Stimulated activated naive CD4-positive, alpha-beta T cell (primary cell): ENCODE measurements around the gene NPAS3.

ENCODE experiments used
- DNase-seq, 6 experiments: peaks; one replicate each; lab custom pipeline; 2025; lab: John Stamatoyannopoulos, UW

The NPAS3 gene

DNA sequence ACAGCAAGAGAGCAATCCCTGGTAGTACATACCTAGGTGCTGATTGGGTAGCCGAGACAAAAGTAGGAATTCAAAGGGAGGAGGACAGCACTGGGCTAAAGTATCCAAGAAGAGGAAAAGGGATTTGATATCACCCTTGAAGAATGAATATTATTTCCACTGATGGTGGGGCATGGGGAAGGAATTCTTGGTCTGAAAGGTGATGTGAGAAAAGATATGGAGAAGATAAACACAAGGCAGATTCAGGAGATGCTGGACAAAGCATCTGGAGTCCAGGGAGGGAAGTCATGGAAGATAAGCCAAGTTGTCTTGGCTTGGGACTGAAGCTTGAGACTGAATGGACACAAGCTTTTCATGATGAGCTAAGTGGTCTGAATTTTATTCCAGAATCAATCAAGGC is 818.2 kb downstream of the NPAS3 start:
- no peak for DNase-seq

DNA sequence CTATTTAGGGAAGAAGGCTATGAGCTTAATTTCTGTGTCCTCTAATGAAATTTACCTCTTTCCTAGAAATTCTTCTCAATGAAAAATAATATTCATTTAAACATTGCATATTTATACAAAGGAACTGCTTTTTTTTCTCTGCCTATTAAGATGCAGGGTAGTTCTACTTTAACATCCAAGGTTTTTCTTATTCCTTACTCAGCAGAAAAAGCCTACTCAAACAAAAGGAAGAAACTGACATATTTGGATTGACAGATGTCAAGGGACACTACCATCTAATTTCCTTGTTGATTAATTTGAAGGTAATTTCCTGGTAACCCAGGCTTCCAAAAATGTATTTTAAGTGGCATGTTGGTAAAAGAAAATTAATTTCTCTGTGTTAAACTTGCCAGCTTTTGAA is 819.9 kb downstream of the NPAS3 start:
- no peak for DNase-seq

DNA sequence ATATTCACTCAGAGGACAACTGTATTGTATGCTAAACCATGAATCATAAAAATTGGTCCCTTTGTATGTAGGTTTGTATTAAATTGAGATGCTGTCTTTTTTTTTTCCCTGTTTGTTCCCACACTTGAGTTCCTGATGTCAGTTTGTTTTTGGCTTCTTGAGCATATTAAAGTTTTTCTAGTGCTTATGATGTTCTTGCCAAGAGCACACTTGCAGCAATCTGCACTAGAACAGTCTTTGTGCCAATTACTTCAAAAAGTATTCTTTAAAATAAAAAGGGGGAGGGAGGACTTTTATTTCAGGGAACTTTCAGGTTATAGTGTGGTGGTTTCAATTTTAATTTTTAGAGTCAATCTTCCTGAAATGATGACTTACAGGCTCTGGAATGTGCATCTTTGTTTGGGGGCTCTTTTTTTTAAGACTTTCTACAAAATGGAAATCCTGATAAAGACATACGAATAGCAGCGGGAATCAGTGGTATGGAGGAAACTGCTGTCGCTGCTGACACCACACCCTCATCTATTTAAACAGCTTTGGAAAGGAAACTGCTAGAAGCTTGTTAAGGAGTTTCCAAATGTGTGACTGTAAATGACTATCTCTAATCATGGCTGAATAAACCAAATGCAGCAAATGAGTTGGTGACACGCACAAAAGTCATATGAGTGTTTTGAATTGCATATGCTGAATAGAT is 823.6 kb downstream of the NPAS3 start:
- DNase-seq: no peak

DNA sequence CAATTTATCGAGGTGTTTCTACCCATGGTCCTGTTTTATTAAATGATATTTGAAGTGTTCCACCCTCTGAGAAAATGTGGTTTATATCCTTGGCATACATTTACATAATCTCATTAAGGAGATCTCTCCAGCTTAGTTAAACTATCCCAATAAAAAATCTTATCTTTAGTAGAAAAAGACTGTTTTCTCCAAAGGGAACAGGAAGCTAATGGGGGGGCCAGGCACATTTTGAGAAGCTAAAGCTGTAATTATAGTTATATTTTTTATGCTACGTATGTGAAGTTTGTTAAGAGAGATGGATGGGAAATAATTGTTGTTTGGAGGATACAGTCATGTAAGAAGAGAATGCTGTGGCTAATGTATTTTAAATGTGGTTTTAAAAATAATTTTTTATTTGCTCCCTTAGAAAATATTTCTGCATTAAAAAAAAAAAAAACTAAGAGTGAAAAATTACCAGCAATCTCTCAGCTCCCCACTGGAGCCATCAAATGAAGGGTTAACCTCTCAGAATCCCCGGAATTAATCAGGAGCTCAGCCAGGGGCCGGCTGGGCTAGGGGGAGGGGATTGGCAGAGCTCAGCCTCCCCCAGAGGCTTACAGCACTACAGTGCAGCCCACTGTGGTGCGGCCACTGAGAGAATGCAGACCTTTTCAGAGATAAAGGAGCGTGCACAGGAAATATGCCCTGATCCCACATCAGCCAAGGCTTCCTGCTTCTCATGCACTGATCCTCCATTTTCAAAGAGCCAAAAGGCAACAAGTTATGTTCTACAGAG is 826.4 kb downstream of the NPAS3 start:
- DNase-seq: no peak

DNA sequence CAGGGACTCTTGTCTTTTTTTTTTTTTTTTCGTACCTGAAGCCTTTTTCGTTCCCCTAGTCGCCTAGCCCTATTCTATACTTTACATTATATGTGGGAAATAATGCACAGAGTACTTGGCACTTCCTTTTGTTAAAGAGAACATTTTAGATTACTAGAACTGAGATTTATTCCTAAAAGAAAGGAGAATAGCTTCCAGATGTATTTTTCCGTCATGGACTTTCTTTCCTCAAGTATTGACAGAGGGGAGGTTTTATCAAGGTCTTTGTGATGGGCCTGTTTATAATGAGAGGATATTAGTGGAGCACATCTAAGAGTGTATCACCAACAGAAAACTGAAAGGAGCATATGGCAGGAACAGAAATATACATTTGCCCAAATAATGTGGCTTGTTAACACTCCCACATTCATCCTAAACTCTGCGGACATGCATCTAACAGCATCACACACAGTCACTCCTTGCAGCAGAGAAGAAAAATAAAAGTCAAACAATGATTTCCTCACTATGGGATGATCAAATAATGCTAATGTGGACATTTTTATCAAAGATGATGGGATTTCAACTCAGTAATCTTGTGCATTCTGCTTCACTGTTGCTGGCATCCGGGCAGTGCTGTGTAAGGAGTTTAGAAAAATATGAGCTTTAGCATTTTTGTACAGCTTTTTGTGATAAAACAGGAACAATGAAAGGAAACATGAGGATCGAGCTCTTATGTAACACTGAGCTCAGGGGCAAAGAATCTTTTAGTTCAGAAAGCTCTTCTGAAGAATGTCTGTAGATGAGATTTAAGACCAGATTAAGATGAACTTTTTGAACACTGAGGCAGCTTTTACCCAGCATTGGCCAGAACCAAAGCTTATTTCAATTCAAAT is 829.1 kb downstream of the NPAS3 start:
- DNase-seq: no peak

DNA sequence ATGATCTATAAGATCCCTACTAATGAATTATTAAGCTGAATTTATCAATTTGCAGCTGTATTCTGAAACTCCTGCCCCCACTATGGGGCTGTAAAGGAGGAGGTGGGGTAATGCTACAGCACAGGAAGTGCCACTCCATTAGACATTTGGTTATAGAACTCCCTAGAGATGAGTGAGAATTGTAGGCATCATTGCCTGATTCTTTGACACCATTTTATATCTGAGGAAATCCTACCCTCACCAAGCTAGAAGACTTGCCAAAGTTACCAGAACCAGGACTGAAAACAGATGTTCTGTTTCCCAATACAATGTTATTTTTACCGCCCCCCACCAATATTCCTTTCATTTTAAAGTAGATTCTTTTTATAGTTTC is 829.8 kb downstream of the NPAS3 start:
- DNase-seq: no peak

DNA sequence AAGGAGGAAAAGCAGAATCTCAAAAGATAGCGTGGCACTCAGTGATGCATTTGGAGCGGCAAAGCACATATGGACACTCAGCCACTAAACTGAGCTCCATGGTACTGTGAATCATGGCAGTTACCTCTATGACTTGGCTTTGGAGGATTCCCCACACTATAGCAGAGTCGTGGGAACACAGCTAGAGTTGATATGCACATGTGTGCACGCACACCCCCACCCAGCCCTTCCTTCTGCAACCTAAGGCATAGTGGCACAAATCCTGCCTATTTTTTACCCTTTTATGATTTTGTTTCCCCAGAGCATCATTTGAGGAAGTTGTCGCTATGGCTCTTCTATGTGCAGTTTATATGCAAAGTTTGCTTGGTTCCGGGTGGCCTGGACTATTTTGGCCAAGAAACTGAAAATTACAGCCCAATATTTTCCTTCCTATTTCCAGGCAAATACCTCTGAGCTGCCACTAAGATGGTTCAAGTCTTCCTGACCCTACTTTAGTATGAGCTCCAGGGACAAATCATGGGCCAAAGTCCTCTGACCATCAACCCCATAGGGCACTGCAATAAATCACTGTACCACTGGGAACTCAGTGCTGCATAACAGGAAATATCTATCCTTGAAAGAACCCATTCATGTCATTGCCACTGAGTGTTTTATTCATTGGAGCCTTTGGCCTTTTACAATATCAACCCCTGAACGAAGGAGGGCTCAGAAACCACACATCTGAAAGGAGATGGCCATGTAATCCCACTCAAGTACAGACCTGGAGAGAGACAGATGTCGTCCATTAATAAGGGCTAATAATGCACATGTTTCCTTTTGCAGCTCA is 834.7 kb downstream of the NPAS3 start:
- no peak for DNase-seq

DNA sequence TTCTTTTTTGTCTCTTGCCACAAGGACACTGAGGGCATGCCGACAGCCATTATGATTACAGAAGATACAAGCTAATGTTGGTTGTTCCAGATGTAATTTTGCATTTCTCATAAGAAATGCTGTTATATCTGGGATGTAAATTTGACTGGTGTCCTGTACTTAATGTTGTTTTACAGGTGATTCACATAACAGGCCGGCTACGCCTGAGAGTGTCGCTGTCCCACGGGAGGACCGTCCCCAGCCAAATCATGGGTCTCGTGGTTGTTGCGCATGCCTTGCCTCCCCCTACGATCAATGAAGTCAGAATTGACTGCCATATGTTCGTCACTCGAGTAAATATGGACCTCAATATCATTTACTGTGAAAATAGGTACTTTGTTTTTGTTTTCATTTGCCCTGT is 835.5 kb downstream of the NPAS3 start:
- DNase-seq: no peak

DNA sequence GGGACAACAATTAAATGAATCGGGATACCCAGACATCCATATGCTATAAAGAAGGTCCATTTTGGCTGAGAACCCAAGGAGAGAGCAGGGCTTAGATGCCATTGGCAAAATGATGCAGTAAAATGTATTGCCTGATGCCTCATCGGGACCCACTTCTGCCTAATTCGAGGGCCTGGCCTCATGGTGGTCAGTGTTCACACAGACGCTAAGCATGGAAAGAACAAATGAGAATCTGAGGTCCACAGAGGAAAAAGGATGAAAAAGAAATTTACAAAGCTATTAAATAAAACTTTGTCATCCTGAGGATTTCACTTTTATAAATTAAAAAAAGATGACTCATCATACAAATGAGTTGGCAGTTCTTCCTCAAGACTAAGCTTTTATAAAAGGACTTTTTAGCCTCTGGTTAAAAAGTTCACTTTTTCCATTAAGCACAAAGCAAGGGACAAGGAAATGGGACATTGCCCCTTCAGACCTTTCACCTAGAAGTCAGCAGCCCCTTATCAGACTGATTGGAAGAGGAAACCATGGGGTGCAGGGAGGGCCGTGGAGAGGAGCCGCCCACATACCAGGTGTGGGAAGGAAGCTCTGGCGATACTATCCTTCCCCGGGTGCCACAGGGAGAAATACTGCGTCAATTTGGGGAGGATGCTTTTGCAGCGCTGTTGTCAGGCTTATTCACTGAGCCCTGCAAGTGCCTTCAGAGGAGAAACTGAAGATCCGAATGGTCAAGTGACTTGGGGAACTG is 836.2 kb downstream of the NPAS3 start:
- no peak for DNase-seq

DNA sequence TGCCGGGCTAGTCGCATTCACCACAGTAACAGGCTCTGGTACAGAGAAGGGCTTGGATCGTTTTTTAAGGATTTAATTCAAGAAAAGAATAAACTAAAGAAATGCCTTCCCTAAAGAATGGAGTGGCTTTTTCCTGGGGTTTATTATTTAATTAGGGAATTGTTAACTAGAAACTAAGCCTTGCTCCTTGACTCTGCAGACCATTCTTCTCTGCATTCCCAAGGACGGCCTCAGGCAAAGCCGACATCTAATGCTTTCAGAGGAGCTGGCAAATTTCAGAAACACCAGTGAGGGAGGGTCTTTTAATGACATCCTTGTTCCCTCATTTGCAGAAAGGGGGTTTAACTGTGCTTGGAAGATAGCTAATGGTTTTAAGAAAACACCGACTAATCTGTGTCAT is 838.2 kb downstream of the NPAS3 start:
- DNase-seq: no peak

DNA sequence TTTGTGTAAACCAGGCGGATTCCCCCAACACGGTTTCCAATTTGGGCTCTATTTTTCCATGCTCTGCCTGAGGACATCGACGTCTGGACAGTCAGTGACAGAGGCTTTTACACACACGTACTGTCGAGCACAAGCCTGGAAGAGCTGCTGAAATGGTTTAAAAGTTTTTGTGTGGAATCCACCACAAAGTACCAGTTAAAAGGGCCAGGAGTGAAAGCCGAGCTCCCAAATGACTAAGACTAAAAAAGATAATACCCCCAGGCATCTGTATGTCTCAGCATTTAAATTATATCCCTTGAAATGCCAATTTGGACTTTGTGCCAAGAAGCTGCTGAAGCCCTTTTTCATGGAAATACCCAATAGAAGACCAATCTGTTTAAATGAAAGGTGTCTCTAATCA is 839.0 kb downstream of the NPAS3 start:
- DNase-seq: no peak

DNA sequence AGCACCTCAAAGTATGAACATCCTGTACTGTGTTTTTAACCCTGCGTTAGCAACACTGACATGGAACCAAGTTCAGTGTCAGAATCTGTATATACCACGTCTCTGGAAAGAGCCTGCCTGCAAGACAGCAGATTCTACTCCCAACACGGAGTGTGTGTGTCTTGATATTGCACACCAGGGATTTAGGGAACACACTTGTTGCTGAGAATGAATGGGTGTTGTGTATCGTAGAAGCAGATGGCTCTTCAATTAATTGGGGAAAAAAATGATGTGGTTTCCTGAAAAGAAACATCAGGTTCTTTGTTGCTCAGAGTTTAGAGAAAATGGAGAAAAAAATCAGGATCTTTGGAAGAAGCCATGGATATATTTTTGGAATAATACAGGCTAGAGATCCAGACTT is 841.4 kb downstream of the NPAS3 start:
- DNase-seq: no peak

DNA sequence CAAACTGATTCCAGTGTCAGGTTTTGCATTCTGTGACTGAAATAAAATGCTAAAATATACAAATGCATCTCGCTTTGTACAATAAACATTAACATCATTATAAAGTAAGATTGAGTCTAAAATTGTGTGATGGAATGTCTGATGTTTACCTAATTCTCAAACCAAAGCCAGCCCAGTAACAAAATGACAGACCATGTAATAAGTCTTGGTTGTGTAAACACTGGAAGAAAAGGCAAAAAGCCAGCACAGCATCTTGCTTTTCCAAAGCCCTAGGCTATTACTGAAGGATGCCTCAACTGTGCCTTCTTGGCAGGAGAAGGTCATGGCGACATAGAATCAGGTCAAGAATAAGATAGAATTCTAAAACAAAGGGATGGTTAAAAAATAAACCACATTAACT is 842.6 kb downstream of the NPAS3 start:
- no peak for DNase-seq

DNA sequence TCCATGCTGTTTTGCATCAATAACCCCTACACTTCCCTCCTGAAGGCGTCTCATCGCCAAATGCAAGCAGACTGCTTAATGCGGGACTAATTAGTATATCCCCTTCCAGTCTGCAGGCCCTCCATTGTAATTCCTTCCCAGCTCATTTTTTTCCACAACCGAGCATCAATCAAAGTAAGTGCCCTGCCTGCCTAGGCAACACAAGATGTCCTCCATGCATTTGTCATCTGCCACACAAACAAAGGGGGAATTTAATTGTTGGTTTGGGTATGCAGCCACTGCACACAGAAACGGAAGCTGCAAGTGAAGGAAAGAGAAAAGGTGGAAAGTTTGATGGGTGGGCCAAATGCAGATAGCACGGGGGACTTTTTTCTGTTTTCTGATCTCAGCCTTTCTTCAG is 844.2 kb downstream of the NPAS3 start:
- DNase-seq: no peak

DNA sequence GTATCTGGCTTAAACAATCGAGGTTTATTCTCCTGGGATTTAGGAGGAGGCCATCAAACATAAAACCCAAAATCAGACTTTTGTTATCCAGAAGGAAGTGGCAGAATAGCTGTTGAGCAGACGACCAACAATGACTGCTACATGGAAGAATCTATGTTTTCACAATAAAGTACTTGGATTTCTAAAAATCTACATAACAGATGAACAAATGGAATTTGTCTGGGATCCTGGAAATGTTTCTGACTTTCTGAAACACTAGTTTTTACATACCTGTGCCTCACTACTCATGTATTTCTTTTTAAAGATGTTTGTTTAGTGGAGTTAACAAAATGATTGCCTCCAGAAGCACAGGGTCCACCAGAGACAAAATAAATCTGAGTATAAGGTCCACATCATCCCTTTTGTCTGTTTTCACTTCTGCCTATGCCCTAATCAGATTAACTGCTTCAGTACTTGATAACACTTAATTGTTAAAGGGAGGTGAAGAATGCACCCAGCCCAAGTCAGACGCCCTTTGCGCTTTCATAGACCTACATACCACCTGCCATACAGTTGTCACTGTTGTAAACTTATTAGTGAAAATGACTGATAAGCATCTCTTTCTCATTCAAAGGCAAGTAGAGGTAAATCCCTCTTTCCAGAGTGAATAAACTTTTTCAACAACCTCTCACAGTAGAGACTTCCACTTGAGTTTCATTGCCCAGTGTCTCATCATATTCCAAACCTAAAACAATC is 847.6 kb downstream of the NPAS3 start:
- no peak for DNase-seq

DNA sequence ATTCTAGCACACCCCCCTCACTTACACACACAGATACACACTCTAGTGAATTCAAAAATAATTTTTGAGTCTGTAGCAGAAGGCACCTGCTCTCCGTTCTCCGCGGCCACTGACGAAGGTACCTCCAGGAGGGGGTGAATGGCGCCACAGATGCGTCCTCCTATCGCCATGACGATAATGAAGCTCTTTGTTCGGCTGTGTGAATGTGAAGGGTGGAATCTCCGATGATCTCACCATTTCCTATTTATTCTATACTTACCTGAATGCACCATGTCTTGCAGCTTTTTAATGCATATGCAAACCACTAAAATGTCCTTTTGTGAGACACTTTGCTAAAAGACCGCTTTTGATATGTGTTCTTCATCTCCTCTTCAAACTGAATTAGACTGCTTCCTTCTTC is 849.5 kb downstream of the NPAS3 start:
- no peak for DNase-seq

DNA sequence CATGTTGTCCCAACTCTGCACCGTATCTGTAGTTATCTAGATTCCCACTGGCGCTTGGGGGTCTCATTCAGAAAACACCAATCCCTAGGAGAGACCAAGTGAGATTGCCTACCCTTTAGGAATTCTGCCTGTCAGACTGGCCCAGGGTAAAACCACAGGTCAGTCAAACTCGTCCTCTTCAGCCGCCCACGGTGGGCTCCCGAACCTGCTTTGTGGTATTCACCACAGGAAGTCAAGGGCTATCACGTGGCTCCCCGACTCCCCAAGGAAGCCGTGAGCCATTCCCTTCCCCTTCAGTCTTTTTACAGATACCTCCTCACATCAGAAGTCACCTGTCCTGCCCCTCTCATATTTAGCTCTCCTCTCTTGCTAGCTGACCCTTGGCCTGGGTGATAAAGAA is 852.3 kb downstream of the NPAS3 start:
- no peak for DNase-seq

DNA sequence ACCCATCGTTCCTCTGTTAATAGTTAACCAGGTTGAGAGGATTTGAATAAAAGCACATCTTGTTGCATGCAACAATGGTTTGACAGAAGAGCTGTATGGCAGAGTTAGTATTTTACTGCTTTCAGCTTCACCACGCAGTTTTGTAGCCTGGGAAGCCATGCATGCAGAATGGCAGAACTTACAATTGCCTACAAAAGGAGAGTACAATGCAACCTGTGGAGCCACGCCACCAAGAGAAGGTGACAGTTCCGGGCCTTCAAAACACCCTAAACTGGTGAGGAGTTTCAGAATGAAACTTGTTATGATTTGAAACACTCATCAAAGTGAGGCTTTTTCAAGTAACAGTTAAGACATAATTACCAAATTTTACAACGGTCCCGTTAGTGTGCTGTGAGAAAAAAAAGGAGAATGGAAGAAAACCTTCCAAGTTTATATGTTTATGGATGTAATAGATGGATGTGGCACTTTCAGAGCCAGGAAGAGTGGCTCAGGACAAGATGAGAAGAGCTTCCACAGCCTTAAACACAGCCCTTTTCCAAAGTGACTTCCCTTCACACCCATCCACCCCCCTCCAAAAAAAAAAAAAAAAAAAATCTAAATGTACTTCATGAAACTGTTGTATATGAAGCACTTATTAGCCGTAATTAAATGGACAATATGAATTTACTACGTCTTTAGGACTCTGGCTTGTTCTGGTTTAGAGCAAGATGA is 853.5 kb downstream of the NPAS3 start:
- DNase-seq: no peak

DNA sequence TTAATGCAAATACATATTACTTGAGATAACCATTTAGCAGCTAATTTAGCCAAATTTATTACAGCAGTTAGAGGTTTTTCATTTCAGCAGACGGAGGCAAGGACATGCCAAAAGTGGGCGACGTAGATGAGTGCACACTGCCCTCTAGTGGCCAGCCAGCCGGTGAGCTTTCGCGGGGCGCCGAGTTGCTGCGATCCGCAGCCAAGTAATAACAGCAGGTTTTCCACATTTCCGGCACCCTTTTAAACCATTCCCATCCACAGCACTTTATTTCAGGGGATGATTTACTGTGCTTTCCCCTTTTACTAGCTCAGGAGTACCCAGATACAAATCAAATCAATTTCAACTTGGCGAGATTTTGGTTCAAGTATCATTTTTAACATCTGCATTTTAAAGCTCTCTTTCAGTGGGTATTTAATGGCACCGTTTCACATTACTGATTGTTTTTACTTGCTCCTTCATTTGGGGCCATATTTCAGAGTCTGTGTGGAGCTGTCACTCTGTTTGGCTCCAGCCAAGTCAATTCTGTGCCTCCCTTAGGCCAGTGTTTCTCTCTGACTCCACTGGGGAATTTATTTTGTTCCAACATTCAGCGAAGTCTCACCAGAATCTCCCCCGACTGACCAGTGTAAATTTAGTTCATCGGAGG is 854.2 kb downstream of the NPAS3 start:
- peak in 4 of 6 experiments; percentile 6 to 40 (median 16) for DNase-seq
